ENCODE results near the gene ATRNL1.

The ATRNL1 gene, protein sequence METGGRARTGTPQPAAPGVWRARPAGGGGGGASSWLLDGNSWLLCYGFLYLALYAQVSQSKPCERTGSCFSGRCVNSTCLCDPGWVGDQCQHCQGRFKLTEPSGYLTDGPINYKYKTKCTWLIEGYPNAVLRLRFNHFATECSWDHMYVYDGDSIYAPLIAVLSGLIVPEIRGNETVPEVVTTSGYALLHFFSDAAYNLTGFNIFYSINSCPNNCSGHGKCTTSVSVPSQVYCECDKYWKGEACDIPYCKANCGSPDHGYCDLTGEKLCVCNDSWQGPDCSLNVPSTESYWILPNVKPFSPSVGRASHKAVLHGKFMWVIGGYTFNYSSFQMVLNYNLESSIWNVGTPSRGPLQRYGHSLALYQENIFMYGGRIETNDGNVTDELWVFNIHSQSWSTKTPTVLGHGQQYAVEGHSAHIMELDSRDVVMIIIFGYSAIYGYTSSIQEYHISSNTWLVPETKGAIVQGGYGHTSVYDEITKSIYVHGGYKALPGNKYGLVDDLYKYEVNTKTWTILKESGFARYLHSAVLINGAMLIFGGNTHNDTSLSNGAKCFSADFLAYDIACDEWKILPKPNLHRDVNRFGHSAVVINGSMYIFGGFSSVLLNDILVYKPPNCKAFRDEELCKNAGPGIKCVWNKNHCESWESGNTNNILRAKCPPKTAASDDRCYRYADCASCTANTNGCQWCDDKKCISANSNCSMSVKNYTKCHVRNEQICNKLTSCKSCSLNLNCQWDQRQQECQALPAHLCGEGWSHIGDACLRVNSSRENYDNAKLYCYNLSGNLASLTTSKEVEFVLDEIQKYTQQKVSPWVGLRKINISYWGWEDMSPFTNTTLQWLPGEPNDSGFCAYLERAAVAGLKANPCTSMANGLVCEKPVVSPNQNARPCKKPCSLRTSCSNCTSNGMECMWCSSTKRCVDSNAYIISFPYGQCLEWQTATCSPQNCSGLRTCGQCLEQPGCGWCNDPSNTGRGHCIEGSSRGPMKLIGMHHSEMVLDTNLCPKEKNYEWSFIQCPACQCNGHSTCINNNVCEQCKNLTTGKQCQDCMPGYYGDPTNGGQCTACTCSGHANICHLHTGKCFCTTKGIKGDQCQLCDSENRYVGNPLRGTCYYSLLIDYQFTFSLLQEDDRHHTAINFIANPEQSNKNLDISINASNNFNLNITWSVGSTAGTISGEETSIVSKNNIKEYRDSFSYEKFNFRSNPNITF (N-terminal part only)

DNA sequence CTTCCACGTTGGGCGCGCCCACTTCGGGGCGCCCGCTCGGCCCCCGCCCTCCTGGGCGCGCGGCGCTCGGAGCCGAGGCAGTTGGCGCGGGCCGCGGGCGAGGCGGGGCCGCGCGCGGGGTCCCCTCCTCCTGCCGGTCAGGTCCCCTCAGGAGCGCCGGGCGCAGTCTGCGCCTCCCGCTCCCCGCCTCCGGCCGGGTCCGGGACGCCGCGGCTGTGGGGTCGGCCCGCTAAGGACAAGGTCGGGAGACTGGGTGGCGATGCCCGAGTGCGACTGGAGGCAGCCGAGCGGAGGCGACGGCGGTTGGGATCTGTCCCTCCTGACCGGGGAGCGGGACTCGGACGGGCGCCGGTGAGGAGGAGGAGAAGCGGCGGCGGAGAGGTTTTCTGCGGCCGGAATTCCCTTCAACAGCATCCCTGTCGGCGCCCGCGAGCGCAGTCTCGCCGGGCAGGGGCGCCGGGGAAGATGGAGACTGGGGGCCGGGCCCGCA is at the start of gene ATRNL1:
ATRNL1 (plus strand) TSS at position 80 of the 490 bp plus-strand sequence; CDS start at position 466, 386 bp downstream.
- peak; percentile 9 for DNase-seq

DNA sequence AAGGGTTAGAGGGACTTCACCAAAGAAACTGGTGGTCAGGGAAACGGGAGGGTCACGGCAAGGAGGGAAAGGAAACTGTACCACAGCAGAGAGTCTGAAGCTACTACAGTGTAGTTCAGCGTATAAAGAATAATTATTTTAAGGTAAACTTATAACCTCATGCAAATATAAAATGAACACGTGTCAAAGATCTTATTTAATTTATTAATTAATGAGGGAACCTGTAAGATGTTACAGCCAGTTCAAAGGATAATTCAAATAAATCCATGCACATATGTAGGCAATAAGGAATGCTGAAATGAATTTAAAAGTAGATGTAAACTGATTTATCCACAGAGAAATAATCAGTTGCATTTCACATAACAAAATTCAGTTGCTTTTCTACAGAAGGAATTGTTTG is 49.4 kb upstream of the ATRNL1 start:
- DNase-seq, result no peak

DNA sequence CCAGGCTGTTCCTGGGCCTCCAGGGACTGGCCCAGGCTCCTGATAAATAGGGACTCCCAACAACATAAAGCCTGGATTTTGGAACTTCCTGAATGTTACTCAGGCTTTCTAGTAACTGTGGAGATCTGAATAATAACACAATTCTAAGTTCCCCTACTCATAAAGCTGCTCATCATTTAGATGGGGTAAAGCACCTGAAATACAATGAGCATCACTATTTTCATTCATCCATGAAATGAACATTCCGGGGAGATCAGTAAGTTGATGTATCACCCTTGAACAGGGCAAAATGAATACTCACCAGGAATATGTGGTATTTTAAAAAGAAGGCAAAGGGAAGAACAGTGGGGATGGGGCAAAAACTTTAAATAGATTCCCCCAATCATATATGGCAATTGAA is 48.3 kb upstream of the ATRNL1 start:
- no peak for DNase-seq

DNA sequence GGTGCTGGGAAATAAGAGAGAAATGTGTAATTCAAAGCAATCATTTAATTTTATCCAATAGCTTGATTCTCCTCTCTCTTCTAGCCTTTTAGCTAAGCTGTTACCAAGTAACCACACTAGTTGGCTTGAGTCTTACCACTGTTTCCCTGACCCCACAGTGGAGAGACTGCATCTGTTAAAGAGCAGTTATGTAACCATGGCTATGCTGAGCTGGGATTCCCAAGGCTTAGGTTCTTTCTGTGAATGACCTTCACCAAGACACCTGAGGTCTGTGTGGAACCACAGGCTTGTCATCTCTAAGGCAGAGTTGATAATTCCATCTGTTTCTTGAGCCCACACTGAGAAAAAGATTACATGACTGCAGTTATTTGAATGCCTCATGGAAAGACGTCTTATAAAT is 47.7 kb upstream of the ATRNL1 start:
- no peak for DNase-seq

DNA sequence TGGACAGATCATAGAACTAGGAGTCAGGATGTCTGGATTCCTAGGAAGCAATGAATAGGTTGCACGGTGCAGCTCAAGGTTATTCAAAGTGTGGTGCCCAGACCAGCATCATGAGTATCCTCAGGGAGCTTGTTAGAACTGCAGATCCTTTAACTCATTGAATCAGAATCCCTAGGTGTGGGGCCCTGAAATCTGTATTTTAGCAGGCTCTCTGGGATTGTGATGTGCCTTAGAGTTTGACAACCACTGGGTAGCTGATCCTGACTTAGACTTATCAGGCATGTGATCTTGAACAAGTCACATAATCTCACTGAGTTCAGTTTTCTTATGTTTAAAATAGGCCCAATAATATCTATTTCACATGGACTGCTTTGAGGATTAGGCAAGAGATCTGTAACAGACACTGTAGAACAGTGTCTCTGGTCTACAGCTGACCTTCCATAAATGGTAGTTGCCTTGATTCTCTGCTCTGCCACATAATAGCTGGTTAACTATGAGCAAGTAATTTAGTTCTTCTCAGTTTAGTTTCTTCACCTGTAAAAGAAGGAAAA is 46.4 kb upstream of the ATRNL1 start:
- DNase-seq, result no peak

DNA sequence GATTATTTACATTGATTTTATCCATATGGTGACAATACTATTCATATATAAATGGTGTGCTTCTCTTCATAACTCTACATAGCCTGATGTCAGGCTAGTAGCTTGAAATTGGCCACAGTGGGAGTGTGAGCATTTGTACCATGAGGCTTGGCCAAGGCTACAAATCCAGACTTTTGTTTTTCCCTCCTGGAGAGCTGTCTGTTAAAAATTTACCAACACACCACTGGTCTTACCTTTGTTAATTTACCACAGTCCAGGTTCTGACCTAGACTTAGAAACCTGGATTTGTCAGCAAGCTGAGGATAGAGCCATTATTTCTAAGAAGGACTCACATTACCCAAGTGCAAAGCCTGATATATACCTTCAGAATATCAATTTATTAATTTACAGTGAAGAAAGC is 45.5 kb upstream of the ATRNL1 start:
- DNase-seq, result no peak

DNA sequence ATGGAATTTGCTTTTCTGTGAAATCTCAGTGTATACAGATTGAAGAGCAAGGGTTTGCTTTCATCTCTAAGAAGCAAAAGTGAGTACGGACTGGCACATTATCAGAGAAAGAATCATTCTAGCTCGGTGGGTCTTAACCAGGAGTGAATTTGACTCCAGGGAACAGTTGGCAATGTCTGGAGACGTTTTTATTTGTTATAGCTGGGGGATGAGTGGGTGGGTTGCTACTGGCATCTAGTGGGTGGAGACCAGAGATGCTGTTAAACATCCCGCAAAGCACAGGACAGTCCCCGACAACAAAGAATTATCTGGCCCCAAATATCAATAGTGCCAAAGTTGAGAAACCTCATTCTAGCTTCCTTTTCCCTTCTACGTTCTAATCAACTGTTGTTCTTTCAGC is 43.8 kb upstream of the ATRNL1 start:
- no peak for DNase-seq

DNA sequence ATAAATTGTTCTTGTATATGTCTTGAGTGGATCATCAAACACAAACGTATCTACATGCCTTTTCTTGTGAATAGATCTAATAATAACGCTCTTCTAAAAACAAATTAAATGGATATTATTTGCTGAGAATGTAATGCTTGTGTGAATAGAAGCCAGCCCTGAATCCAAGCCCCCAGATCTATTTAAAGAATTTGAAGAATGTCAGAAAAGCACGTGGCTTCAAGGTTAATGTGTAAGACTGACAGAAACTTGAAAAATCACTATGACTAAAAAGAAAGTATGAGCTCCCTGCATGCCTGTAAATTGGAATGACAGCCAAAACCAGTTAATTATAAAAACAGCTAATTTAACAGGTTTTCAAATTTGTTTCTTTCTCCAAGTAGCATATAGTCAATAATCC is 43.2 kb upstream of the ATRNL1 start:
- no peak for DNase-seq

DNA sequence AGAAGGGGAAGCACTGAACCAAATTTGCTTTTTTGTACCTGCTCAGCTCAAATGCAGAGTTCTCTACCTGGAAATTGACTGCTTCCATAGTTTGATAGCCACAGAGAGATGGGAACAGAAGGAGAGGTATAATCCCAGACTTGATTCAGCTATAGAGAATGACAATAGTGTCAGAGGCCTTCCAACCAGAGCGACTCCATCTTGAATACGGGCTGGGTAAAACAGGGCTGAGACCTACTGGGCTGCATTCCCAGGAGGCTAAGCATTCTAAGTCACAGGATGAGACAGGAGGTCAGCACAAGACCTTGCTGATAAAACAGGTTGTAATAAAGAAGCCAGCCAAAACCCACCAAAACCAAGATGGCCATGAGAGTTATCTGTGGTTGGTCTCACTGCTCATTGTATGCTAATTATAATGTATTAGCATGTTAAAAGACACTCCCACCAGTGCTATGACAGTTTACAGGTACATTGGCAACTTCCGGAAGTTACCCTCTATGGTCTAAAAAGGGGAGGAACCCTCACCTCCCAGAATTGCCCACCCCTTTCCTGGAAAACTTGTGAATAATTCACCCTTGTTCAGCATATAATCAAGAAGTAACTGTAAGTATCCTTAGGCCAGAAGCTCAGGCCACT is 42.7 kb upstream of the ATRNL1 start:
- no peak for DNase-seq

DNA sequence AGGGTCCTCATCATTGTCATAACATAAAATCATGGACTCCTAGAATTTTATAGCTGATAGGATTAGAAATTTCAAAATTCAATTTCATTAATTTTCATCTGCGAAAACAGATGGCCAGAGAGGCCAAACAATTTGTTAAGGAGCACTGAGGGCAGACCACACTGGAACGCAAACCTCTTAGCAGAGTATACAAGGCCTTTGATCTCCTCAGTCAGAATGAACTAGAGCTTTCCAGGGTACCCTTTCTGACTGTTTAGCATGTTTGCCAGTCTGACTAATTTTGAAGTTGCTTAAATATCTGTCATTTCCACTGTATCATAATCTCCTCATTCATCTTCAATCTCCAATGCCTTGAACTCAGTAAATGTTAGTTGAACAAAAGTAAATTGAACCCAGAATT is 41.9 kb upstream of the ATRNL1 start:
- no peak for DNase-seq

DNA sequence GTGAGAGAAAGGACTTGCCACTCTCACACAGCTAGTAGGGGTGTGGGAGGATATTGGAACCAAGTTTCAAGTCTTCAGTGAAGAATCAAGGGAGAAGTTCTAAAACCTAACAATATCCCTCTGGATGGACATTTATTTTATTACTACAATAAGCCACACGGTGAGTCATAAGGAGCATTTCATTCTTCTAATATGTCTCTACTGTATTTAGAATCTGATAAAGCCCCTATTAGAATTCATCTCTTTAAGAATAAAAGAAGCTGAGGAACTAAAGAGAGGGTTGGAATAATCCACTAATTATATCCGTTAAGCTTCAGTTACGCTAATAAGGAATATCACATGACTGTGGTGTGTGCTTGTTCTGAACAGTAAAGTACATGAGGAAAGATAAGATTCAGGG is 40.9 kb upstream of the ATRNL1 start:
- DNase-seq, result no peak

DNA sequence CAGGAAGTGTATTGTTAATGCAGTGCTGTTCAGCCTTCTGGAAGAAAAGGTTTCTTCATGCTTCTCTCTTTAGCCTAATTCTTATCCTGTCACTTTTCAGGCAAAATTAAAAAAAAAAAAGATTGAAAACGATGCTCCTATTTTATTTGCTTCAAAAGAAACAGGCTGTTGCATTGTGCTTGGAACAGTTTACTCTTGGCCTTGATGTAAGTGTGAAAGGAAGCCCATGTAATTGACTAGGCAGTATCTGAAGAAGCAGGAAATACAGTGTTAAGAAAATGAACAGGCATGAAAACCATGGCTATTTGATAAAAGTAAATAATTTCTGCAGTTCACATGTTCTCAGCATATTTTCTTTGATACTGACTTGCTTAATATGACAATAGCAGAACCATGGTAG is 40.4 kb upstream of the ATRNL1 start:
- no peak for DNase-seq

DNA sequence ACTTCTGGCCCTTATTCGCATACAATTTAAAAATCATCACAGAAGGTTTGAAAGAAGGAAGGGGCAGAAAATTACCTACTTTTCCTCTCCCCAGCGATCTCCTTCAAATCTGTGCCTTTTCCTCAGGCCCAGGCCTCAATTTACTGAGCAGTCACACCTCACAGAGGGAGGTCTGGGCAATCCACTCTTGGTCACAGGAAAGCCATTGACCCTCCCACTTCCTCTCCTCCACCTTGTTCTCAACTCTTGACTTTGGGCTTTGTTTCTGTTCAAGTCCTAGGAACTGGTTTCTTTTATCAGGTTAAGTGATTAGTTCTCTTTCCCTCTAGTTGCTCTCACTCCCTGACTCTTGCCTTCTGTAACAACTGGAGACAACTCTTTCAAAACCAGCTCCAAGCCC is 37.0 kb upstream of the ATRNL1 start:
- no peak for DNase-seq

DNA sequence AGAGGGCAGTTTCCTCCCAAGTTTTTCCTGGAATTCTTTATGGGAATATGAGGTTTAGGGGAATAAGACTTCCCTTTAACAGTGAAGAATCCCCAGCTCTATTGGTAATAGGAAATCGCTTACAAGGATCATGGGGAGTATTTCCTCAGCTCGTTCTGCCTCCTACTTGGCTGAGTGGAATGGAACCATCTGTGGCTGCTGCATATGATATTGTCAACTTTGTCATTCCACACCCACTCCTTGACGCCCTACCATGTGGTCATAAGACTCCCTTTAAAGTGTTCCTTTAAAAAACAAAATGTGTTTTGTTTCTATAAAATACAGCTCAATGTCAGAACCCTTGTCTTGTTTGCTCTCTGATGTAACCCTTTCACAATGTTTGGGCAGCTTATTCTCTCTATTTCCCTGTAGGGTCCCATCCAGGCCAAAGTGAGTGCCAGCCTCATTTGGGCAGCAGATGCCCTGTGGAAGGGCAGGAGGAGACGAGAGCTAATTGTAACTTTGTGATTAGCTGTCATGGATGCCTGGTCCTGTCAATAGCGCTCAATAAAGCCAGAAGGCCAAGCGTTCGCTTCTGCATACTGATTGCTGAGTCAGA is 33.8 kb upstream of the ATRNL1 start:
- DNase-seq, result no peak

DNA sequence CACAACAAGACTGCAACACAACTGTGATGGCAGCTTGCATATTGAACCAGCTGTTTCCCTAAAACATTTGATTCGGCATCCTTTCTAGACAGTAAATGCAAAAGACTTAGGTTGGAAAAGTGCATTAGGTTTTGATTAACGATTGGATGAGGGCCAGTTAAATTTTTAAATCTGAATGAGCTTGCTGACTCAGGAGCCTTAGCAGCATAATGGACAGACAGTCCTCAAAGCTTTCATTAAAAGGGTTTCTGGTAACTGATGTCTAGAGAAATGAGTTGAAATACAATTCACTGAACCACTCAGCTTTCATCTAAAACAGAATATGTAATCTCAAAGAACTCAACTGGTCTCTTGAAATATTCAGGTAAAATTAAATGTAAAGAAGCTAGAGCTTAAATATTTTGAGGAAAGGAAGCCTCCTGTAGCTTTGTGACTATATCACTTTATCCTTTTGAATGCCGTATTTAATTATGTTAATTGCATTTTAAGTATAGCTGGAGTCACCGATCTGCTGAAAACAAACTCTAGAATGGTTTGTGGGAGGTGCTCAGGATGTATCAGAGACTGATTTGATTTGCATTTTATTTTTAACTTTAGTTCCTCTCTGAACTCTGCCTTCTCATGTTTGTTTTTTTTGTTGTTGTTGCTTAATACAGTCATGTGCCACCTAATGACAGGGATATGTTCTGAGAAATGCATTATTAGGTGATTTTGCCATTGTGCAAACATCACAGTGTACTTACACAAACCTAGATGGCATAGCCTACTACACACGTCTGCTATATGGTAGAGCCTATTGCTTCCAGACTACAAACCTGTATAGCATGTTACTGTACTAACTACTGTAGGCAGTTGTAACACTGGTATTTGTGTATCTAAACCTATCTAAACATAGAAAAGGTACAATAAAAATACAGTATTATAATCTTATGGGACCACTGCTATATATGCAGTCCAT is 29.2 kb upstream of the ATRNL1 start:
- no peak for DNase-seq

DNA sequence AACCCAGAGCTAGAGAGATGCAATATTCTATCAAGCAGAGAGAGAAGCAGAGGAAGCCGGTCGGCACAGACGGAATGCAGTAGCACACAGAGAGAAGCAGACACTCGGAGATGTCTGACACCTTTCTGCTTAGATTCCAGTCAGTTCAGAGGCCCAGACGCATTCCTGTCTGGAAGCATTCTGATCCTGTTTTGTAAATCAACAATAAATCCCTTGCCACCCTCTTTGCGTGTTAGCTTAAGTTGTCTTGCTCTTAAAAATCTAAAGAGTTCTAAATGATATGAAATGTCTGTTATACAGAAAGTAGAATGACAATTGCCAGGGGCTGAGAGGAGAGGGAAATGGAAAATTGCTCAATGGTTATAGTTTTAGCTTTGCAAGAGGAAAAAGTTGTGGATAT is 27.4 kb upstream of the ATRNL1 start:
- DNase-seq, result no peak

DNA sequence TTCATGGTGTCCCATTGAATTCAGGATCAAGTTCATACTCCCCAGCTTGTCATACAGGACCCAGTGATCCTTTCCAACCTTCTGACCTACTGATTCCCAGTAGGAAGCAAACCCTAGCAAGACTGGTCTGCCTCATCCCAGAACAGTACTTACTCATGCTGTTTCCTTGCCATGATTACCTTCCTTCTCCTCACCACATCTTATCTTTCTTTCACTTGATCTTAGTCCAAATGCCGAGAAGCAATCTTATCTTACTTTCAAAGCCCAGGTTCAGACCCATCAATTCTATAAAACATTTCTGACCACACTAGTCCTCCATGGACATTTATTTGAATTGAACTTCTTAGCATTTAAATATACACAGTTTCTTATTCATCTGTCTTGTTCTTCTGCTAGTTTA is 26.6 kb upstream of the ATRNL1 start:
- no peak for DNase-seq

DNA sequence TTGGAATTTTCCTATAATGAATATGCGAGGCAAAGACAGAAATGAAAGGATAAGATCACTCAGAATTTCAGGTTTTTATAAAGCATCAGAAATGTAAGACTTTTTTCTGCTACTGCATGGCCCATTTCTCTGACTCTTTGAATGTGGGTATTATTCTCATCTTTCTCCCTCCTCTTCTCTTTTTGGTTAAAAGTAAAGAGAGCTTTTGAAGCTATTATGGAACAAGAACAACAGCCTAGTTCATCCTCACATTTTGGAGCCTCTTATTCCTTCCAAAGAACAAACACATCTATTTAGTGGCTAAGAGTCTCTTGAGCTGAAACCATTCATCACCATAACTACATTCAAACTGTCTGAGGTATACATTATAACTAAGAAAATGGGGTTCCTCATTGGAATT is 19.4 kb upstream of the ATRNL1 start:
- no peak for DNase-seq

DNA sequence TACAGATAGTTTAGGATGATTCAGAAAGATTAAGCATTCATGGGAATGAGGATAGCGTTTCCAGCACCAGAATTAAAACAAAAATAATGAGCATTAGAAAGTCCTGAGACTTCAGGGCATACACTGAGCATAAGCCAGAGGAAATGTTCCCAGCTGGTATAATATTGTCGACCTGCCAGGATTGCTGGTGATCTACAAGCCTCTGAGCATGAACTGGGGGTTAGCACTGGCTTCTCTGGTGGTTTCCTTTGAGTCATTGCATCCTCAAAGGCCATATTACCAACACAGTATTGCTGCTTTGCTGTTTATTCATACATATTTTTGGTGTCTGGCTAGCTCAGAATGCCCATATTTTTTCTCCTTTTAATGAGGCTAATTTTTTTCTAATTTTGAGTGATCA is 10.7 kb upstream of the ATRNL1 start:
- no peak for DNase-seq

DNA sequence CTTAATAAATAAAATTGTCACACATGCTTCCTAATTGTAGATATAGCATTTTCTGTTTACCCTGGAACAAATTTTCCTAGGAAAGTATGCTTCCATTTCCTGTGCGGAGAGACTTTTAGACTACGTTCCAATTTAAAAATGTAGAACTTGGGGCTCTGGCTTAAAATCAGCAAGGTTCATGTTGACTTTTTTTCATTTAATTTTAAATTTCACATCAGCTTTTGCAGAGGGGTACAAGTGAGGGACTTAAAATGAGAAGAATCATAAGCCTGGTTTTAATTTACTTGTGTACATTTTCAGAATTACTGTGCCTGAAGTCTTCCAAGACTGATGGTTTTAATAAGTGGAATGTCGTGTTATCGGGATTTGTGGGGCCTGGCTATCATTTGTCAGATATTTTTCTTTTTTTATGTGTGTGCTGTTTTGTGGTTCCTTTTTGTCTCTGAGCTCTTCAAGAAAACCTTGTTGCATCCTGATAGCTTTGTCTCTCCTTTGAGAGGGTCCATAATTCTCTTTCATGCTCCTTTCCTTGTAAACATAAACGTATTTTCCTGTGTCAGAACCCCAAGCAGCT is 8.8 kb upstream of the ATRNL1 start:
- no peak for DNase-seq

DNA sequence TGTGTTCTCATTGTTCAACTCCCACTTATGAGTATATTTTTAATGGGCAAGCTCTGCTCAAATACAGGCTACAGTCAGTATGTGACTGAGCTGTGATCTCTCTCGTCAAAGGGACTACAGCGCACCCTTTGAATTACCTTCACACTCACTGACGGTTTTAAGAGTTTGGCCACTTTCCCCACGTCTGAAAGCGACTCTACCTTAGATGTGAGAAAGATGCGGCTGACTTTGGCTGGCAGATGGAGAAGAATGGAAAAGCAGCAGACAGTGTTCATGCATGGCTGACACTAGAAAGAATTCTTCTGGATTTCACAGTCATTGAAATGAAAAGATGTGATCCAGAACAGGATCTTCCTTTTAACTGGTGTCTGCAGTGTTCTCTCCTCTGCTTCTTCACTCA is 2.0 kb upstream of the ATRNL1 start:
- DNase-seq, result no peak

Data from activated CD4-positive, alpha-beta T cell treated with anti-CD3 and anti-CD28 coated beads for 48 hours (primary cell).